ENCODE data around the gene KDM5B. TPM values are rescaled to one million over a fixed set of nuclear protein-coding genes. Genes with fewer than 3 reads are reported as not detected.

KDM5B gene
- total and polyA plus RNA-seq, 2 experiments from 2014 or later: 175 to 202 TPM

DNA sequence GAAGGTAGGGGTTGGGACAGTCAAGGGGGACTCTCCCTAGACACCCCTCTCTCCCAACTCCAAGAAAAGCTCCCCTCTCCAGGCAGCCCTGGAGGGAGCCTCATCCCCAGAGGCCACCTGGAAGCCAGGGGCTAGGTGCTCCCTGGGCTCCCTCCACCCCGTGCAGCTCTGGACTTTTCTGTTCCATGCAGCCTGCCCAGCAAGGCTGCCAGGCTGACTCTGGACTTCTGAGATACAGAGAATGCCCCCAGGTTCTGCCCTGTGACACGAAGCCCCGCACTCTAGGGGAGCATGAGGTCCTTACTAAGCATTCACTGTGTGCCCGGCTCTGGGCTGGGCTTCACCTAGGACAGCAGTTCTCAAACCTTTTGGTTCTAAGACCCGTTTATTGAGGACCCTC lies 108.2 kb downstream of the KDM5B start:
- H3K27me3 Mint-ChIP-seq (ENCODE audit: insufficient read depth, low read depth, poor library complexity): peaks cover 7% of the 10 kb centered on the region
- no peaks in the 10 kb centered on the region for H3K9me2 ChIP-seq (ENCODE audit: insufficient read depth)
- no peak overlapping the region for H3K4me3 Mint-ChIP-seq
- H3K4me3 ChIP-seq: no peak overlapping the region
- no peak overlapping the region for H2AFZ ChIP-seq
- peaks cover 32% of the 10 kb centered on the region; the same call in 1 of the 2 replicates for H4K20me1 ChIP-seq (replicated peaks; ENCODE audit: insufficient read depth)
- no peak overlapping the region for H3K27ac Mint-ChIP-seq
- H3K9me3 Mint-ChIP-seq: no peaks in the 10 kb centered on the region
- no peak for DNase-seq (ENCODE audit: low spot score)
- no peak overlapping the region for H3K4me2 ChIP-seq
- H3K36me3 ChIP-seq (ENCODE audit: insufficient read depth): no peaks in the 10 kb centered on the region
- 0 out of 2 replicates have a peak, but pooled peaks cover 2% of the 10 kb centered on the region for H3F3A ChIP-seq (replicated peaks; ENCODE audit: low read depth)
- no peak for ATAC-seq
- no peak overlapping the region for H3K27ac ChIP-seq (ENCODE audit: low read depth)
- H3K79me2 ChIP-seq (replicated peaks; ENCODE audit: insufficient read depth): no peaks in the 10 kb centered on the region
- H3K36me3 Mint-ChIP-seq (ENCODE audit: low read depth): no peaks in the 10 kb centered on the region; the same call in 2 of the 3 replicates
- TF ChIP-seq JUNB (IDR thresholded peaks at IDR 0.05; ENCODE audit: unreplicated experiment): no peak
- no peak for TF ChIP-seq CREB1 (CRISPR knock-in tag; IDR thresholded peaks at IDR 0.05; ENCODE audit: low read depth)
- TF ChIP-seq ZNF114 (CRISPR knock-in tag; IDR thresholded peaks at IDR 0.05): no peak
- no peak for TF ChIP-seq NANOG (IDR thresholded peaks at IDR 0.05; ENCODE audit: borderline replicate concordance)
- no peak for TF ChIP-seq POLR2AphosphoS5 (IDR thresholded peaks at IDR 0.05; ENCODE audit: low read depth)
- TF ChIP-seq ETS1 (IDR thresholded peaks at IDR 0.05): no peak
- no peak for TF ChIP-seq ZNF462 (CRISPR knock-in tag; IDR thresholded peaks at IDR 0.05)
- TF ChIP-seq, protein P1, sequence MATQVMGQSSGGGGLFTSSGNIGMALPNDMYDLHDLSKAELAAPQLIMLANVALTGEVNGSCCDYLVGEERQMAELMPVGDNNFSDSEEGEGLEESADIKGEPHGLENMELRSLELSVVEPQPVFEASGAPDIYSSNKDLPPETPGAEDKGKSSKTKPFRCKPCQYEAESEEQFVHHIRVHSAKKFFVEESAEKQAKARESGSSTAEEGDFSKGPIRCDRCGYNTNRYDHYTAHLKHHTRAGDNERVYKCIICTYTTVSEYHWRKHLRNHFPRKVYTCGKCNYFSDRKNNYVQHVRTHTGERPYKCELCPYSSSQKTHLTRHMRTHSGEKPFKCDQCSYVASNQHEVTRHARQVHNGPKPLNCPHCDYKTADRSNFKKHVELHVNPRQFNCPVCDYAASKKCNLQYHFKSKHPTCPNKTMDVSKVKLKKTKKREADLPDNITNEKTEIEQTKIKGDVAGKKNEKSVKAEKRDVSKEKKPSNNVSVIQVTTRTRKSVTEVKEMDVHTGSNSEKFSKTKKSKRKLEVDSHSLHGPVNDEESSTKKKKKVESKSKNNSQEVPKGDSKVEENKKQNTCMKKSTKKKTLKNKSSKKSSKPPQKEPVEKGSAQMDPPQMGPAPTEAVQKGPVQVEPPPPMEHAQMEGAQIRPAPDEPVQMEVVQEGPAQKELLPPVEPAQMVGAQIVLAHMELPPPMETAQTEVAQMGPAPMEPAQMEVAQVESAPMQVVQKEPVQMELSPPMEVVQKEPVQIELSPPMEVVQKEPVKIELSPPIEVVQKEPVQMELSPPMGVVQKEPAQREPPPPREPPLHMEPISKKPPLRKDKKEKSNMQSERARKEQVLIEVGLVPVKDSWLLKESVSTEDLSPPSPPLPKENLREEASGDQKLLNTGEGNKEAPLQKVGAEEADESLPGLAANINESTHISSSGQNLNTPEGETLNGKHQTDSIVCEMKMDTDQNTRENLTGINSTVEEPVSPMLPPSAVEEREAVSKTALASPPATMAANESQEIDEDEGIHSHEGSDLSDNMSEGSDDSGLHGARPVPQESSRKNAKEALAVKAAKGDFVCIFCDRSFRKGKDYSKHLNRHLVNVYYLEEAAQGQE (IDR thresholded peaks at IDR 0.05; ENCODE audit: unreplicated experiment): no peak
- TF ChIP-seq ZNF331 (CRISPR knock-in tag; IDR thresholded peaks at IDR 0.05; ENCODE audit: low read depth): no peak
- TF ChIP-seq STAT1 (IDR thresholded peaks at IDR 0.05; ENCODE audit: unreplicated experiment): no peak
- TF ChIP-seq CTCF (conservative IDR thresholded peaks at IDR 0.05; ENCODE audit: low read depth in 2 of 2): no peak
- TF ChIP-seq EZH2phosphoT487 (IDR thresholded peaks at IDR 0.05; ENCODE audit: unreplicated experiment): no peak
- H3K4me1 Mint-ChIP-seq: peaks cover 15% of the 10 kb centered on the region
- H3K4me1 ChIP-seq (ENCODE audit: insufficient read depth): peaks cover 12% of the 10 kb centered on the region
- no peaks in the 10 kb centered on the region for H3K27me3 ChIP-seq (ENCODE audit: insufficient read depth)
